Stimulated activated CD4-positive, alpha-beta T cell treated with anti-CD3 and anti-CD28 coated beads, Interleukin-12 subunit alpha, Interleukin-12 subunit beta, amount 100 ng/mL, for 48 hours (primary cell): ENCODE results near the gene WDR20.

Experiments
- DNase-seq, 3 donors: peaks; one replicate each; pipeline ENCODE4 v3.0.0-alpha.2; 2020; ENCODE audit warnings: low read depth in 2 of 3, low spot score in 1 of 3

Gene WDR20

DNA sequence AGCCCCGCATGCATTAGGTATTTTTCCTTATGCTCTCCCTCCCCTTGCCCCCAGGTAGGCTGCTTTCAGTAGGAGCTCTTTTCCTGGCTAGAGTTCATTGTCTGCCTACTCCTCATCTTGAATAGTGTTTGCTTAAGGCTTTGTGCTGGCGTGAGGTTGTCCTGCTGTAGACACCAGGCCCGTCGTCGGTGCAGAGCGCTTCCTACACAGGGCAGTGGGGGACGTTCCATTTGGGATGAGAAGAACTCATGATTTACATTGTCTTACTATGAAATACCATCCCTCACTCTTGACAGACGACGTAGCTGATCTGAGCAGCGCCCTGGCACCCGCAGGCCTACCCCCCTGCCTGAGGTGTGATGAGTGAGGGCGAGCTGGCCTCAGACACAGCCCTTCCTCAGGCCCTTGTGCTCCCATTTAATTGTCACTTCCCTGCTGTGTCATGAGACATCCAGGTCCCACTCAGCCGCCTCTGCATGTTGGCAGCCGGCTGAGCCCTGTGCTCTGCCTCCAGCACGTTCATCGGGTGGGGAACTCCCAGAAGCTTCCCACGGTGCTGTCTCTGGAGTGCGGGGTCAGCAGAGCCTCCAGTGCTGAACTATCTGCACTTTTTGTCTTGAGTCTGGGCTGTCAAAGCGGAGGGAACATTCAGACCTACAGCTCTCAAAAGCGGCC lies 76.0 kb downstream of the WDR20 start:
- DNase-seq = no peak

DNA sequence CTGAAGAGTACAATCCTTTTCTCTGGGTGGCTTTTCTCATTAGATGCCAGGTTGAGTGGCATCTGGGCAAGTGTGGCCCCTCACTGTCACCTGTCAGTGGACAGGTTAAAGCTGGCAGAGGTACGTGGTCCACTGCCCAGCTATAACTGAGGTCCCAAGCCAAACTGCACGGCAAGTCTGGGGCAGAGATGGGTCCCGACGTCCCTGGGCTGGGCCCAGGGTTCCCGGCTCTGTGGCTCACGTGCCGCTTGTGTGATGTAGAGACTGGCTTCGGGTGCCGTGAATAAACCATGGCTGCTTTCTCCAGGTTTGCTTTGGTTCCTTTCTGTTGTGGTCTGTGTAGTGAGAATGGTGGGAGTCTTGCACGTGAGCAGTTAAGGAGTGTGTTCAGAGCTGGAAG lies 77.7 kb downstream of the WDR20 start:
- DNase-seq = no peak

DNA sequence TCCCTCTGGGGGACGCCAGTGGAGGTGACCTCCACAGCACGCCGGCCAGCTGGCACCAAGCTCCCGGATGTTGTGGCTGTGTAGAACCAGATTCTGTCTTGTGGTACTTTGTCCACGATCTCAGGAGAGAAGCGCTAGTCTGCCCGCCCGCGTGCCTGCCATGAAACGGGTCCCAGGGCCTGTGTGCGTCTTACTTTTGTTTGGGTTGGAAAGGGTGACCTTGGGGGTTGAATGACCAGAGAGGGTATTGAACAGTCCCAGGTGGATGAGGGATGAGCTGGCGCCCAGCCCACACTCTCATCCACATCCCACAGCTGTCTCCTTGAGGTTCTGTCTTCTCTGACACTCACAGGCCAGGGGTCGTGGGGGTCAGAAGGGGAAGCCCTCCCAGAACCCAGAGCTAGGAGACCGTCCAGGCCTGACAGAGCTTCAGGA lies 78.3 kb downstream of the WDR20 start:
- DNase-seq = no peak

DNA sequence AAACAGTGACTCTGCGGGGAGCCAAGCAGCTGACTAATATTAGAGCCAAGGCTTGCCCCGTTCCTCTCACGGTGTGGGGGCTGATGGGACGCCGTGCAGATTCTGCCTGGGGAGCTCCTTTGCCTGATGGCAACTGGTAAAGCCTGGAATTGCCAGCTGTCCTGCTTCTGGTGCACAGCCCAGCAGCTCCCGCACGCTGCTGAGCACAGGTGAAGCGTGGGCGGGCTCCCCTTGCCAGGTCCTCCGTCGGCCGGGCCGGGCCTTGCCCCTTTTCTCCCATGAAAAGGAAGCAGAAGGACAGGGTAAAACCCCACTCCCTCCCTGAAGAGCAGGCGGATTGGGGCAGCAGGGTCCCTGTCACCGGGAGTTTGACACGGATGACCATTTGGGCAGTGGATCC lies 79.0 kb downstream of the WDR20 start:
- DNase-seq = no peak

DNA sequence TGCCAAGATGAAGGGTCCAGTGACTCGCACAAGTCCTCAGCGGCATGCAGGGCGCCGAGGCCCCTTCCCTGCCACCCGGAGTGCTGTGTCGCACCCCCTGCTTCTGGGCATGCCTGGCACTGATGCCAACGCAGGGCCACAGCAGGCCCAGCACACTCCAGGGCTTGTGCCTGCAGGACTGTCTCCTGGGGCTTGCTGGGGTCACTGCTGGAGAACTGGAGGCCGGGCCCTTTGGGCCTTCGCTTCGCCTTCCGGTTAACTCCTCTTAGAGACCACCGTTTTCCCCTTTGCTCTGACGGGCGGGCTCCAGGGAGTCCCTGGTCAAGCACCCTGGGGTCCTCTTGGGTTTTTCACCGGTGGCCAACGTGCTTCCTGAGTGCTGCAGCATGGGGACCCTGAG lies 79.6 kb downstream of the WDR20 start:
- no peak for DNase-seq

DNA sequence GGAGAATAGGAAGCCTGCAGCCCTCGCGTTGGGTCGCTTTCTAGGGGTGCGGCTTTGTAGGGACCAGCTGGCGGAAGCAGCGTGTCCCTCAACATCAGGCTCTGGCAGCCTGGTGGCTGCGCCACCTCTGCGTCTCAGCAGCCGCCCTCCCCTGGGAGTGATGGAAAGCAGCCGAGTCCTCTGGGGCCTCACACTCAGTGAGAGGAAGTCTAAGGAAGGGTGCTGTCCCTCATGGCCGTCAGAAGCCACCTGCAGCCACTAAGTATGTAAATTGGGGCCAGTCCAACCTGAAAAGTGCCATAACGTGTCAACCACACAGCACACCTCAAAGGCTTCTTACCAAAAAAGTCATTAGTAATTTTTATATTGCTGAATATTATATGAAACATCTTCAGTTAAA lies 80.3 kb downstream of the WDR20 start:
- DNase-seq = peak in 1 of 3 donors; percentile 6

DNA sequence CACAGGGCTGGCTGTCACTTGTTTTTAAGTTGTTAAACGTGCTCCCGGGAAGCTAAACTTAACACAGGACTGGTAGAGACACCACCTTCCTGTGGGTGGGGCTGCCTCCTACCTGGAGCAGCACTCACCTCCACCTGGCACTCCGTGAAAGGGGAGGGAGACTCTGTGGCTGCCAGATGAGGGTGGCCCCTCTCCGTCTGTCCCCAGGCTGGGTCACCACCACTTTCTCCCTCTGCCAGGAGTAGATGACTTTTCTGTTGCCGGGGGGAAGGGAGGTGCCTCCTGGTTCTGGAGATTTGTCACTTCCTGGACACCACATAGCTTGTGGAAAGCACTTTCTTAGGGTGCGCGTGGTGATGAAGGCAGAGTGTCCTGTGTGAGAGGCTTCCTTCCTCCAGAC lies 81.3 kb downstream of the WDR20 start:
- DNase-seq = no peak

DNA sequence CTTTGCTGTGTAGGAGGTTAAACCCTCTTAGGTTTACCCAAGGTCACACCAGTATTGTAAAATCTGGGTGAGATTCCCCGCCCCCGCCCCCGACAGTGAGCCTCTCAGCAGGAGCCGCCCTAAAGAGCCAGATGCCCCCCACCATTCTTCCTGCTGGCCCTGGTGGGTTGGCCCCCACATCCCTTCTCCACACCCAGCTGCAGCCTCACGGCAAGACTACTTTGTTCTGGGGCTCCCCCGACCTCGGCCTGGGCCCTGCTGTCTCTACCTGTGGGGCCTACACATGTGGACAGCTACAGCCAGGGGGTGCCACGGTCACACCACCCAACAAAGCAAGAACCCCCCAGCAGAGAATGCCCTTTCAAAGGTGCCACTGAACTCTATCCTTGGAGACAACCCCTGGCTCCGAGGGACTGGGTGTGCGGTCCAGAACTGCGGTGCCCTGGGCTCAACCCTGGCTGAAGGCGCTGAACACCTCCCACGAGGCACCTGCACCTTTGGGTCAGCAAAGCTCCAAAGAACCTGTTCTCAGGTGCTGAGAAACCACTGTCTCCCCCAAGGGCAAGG lies 82.4 kb downstream of the WDR20 start:
- DNase-seq = no peak

DNA sequence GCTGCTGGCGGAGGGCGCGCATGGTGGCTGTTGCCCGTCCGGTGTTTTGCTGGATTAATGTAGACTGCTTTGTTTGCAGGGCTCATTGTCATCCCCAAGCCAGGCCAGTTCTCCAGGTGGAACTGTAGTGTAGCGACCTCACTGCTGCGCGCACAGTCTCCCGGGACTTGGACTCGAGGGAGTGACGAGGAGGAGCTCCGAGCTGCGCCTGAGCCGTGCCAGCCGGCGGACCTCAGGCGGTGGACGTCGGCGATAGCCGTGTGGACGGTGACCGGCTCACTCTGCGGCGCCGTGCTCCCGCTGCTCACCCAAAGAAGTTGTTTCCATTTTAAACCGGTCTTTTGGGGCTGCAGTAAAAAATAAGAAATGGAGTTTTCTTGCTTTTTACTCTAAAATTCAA lies 83.1 kb downstream of the WDR20 start:
- DNase-seq = no peak

DNA sequence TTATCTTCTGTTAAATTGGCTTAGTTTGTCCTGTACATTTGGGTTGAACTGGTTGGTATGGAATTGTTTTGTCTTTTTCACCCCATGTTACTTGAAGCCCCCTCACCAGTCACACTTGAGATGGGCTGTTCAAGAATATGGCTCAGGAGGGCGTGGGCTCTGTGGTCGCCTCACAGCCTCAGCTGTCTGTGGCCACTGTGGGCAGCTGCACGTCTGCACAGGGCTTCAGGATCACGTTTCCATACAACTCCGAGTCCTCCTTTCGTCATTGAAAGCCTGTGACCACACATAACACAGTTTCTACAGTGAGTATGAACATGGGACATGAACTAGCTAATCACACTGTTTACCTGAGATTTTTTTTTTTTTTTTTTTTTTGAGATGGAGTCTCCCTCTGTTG lies 84.0 kb downstream of the WDR20 start:
- no peak for DNase-seq

DNA sequence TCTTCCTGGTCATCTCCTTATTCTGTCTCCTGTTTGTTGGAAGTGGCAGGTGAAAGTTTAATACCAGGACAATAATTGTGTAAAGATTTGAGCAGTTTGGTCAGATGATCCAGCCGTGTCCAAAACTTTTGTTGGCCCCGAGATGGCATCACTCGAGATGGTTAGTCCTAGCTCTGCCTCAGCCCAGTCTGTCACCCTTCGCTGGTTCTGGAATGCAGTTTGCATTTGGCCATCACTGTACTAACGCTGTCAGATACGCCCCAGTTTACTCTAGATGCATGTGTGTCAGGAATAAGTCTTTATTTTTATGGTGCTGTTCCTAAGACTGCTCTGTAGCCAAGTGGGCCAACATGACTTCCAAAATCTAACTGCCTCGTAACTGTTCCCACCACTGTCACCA lies 85.7 kb downstream of the WDR20 start:
- no peak for DNase-seq

DNA sequence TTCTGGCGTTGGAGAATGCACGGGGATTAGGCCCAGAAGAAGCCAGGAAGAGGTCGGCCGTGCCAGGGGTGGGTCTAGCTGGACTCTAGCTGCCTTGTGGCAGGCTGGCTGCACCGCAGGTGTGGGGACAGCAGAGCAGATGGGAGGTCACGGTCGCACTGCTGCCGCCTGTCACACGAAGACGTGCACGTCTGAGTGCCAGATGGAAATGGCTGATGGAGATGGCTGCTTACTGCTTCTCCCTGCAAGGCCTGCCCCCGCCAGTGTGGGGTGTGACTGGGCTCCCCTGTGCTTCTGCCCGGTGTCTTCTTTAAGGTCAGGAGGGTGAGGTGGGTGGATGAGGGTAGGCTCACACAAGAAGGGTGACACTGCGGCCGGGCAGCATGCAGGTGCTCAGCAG lies 86.2 kb downstream of the WDR20 start:
- no peak for DNase-seq

DNA sequence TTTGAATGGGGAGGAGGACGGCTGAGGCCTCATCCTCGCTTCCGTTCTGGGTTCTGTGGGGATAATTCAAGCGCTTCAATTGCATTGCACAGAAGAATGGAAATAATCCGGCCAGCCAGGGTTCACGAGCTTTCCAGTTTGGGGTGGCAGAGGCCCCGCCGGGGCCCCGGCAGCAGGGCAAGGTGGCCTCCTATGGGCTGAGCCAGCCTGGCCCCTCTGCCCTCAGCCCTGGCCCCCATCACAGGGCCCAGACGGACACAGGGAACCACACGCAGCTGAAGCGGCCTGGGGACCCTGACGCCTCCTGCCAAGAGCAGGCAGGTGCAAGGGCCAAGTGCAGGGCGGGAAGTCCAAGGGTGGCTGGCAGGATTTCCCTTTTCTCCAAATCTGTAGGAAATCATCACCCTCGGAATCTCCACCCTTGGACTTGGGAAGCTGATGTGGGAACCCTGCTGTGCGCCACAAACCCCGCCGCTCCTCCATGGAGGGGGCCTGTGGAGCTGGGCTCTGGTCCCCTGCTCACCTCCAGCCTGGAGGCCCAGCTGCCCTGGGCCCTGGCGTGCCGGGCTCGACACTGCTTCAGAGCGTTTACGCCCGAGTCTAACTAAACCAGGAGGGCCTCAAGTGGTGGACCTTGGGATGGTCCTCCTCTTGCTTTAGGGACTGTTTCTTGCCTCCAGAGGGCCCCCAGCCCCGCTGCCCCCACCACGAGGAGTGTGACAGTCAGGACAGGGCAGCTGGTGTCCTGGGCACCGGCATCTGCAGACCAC lies 86.8 kb downstream of the WDR20 start:
- DNase-seq = no peak

DNA sequence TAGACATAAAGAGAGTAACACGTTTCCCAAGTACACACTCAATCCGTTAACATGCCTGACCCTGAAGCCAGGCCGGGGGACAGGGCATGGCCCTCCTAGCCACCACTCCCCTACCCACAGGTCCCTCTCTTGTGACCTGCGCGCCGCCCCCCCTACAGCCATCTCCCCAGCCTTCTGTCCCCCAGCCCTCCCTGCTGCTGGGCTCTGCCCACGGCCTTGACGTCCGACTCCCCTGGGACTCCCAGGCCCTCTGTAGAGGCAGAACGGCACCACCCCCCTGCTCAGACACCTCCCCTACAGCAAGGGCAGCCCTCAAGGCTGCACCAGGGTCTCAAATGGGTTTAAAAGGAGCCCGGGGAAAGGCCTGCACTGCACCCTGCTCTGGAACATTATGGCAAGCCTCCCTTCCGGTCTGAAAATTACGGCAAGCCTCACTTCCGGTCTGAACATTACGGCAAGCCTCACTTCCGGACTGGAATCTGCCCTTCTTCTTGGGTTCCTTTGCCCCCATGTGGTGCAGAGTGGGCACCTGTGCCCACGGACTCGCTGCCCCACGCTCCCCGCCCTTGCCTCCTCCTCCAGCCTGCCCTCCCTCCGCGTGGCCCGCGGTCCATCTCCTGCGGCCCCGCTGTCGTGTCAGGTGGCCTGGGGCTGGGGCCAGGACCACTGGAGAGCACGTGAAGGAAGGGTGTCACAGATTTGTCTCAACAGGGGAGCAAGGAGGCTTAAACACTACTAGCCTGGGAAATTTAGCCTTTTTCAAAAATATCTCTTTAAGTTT lies 87.7 kb downstream of the WDR20 start:
- no peak for DNase-seq

DNA sequence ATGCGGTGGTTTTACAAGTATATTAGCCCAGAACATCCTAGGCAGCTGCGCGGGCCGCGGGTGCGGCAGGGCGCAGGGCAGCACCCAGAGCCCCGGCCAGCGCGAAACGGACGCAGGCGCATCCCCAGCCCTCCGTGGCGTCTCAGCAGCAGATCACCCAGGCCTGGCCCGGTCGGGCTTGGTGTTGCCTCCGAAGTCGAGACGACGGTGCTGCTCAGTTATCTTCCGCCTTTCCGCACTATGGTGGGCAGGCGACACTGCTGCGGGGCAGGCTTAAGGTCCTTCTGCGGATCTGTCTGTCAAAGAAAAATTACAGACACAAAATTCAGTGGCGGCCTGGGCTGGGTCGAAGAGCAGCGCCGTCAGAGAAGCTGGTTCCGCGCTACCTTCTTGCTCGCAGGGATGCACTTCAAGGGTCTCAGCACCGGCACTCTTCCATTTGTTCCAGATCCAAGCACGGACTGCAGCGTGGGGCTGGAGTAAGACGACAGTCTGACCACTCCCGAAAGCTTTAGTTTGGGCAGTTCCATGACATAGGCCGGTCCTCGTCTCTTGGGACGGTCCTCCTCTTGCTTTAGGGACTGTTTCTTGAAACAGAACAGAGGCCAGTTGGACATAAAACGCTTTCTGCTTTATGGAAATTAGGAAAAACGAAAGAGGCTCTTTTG lies 89.5 kb downstream of the WDR20 start:
- DNase-seq = no peak

DNA sequence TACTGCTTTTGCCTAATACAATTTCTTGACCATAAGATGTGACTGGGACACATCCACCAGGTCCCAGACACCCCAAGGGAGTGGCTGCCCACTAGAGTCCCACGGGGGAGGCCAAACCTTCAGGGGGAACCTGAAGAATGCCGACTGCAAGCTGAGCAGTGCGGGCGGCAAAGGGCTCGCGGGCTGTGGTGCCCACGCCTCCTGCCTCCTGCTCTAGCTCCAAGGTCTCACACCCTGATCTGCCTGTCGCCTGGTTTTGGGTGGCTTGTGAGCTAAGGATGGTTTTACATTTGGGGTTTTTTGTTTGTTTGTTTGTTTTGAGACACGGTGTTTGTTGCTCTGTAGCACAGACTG lies 90.0 kb downstream of the WDR20 start:
- no peak for DNase-seq

DNA sequence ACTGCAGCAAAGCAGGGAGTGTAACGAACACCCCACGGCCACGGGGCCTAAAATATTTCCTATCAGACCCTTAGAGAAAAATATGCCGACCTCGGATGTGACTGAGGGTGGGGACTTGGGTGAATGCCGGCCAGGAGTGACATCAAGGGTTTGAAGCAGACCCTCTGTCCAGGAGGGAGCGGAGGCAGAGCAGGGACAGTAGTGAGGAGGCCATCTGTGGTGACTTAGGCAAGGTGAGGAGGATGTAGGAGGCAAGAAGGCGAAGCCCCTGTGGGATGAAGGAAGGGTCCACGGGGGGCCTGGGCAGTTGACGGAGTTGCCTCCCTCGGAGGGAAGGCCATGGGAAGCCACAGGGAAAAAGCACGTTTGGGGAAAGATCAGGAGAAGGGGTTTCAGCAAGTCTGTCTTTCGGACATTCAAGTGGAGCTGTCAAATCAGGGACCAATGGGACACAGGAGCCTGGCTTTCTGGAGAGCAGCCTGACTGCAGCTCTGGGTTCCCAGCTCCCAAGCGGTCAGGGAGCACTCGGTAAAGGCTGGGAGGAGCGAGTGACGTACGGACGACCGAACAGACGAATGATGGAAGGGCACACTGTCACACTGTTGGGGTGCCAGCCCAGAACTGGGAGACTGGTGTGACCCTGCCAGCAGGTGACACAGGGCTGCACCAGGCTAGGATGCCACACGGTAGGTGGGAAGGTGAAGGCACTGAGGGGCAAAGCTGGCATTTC lies 90.9 kb downstream of the WDR20 start:
- no peak for DNase-seq

DNA sequence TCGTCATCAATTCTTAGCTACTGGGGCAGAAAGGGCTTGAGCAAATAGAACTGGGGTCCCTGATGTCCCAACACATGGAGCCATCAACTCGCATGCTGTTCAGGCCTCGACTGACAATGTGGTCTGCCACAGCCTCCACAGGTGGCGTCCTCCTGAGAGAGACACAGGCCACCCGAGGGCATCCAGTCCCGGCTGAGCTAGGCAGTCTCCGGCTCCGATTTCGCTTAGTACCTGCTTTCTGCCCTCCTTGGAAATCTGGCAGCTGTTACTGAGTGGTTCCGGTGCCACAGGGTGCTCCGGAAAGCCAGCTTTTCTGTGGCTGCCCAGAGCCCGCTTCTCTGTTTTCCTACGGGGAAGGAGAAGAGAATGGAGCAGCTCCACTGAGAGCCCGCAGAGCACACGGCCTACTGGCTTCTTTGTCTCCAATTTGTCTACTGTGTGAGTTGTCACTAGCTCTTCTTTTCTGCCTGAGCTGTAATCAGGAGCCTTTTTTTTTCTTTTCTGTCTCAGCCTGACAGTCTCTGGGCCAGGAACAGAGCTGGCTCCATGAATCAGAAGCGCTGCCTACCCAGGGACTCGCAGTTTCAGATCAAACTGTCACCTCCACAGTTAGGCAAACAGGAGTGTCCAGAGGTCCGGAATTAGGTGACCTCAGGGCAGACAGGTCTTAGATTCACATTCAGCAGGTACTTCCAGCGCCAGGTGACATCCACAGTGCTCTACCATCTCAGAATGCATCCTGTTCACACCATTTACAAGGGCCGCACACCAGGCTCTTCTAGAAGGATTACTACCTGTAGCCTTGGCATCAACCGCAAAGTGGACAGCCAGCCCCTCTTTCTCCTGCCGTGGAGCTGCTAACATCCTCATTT lies 92.0 kb downstream of the WDR20 start:
- DNase-seq = no peak

DNA sequence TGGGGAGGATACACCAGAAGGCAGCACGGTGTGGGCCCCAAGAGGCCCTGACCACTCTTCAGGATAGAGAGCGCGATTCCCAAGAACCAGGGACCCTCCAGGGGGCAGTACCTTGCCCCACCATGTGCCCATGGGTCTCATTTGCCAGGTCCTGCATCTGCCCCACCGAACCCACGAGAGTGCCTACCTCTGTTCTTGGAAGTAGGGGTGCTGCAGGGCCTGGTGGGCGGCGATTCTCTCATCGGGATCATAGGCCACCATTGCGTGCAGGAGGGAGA lies 92.6 kb downstream of the WDR20 start:
- DNase-seq = no peak

DNA sequence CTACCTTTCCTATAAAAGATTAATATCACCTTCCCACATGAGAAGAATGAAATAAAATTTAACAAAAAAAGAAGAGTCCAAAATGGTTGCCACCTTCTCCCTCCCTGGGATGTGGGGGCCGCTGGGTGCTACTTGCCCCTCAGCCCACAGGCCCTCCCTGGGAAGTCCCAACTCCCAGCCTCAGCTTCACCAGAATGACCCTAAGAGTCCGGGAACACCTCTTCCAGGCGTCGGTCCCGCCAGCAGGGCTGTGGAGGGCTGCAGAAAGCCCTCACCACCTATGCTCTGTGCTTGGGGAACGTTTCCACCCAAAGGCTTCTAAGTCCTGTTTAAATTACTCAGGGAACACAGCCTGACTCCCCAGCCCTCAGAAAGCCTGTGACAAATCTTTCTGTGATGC lies 93.4 kb downstream of the WDR20 start:
- DNase-seq = no peak
